Activated CD4-positive, CD25-positive, alpha-beta regulatory T cell (primary cell): ENCODE results near the gene FN3KRP.
"Not testable (repeated sequence)": the region's sequence is repeated elsewhere in the genome, so short reads cannot be mapped to it uniquely, and the experiment has no call there.

Experiments
- DNase-seq, 4 experiments: peaks; one replicate each; lab custom pipeline; 2025; lab: John Stamatoyannopoulos, UW

Gene FN3KRP

DNA sequence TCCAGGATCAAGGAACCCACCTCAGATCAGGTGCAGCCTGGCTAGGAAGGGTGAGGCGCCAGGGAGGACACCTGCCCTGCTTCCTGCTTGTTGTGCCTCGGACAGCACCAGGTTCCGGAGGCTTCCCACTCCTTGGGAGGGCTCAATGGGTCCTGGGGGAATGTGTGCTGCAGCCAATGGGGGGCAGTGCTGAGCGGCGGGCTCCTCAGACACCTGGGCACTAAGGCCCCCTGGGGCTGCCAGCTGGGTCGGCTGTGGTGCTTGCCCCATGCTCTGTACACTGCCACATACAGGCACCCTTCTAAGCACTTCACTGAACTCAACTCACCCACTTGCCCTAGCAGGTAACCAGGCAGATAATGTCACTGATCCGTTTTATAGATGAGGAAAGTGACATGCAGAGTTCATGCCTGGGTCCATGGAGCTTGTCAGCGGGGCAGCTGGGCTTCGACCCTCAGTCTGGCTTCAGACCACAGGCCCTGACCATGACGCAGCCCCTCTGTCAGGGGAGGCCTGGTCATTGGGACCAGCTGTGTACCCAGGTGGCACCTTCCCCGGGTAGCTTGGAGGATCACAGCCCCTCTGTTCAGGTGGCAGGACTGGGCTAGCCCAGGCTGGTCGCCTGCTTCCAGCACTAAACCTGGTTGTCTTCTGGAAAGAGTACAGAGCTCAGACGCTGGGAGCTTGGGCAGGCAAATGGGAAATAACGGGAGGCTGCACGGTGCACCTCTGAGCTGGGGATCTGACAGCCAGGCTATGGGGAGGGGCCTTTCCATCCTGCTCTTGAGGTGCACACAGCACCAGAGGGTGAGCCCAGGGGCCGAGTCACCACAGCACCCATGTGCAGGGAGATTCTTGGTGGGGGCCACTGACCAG lies 27.1 kb downstream of the FN3KRP start:
- DNase-seq = no peak

DNA sequence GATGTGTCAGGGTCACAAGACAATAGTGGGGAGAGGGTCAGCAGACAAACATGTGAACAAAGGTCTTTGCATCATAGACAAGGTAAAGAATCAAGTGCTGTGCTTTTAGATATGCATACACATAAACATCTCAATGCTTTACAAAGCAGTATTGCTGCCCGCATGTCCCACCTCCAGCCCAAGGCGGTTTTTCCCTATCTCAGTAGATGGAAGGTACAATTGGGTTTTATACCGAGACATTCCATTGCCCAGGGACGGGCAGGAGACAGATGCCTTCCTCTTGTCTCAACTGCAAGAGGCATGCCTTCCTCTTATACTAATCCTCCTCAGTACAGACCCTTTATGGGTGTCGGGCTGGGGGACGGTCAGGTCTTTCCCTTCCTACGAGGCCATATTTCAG lies 28.2 kb downstream of the FN3KRP start:
- not testable (repeated sequence) for DNase-seq

DNA sequence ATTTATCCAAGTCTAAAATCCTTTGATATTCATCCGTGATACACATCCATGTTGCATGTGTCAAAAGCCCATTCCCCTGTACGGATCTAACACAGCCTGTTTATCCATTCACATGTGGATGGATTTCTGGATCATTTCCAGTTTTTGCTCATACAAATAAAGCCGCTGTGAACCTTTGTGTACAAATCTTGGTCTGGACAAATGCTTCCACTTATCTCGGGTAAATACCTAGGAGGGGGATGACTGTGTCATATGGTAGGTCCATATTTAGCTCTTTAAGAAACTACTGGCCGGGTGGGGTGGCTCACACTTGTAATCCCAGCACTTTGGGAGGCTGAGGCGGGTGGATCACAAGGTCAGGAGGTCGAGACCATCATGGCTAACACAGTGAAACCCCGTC lies 29.0 kb downstream of the FN3KRP start:
- no peak for DNase-seq

GRCh38 chr17:82748756-82749155 lies 32.2 kb downstream of the FN3KRP start:
- no peak for DNase-seq

DNA sequence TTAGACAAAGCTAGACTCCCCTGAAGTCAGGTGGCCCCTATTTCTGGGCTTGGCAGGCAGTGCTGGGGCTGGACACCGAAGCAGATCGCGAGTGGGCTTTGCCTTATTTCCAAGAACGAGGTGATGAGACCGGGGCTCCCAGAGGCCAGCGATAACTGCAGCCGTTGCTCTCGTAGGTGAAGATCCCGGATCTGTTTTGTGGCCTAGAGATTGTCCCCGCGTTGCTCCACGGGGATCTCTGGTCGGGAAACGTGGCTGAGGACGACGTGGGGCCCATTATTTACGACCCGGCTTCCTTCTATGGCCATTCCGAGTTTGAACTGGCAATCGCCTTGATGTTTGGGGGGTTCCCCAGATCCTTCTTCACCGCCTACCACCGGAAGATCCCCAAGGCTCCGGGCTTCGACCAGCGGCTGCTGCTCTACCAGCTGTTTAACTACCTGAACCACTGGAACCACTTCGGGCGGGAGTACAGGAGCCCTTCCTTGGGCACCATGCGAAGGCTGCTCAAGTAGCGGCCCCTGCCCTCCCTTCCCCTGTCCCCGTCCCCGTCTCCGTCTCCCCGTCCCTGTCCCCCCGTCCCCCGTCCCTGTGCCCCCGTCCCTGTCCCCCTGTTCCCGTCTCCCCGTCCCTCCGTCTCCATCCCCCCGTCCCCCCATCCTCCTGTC lies 33.9 kb downstream of the FN3KRP start:
- DNase-seq = no peak

- DNase-seq = no peak
Measured at GRCh38 chr17:82751171-82751570, 34.7 kb downstream of the FN3KRP start.

DNA sequence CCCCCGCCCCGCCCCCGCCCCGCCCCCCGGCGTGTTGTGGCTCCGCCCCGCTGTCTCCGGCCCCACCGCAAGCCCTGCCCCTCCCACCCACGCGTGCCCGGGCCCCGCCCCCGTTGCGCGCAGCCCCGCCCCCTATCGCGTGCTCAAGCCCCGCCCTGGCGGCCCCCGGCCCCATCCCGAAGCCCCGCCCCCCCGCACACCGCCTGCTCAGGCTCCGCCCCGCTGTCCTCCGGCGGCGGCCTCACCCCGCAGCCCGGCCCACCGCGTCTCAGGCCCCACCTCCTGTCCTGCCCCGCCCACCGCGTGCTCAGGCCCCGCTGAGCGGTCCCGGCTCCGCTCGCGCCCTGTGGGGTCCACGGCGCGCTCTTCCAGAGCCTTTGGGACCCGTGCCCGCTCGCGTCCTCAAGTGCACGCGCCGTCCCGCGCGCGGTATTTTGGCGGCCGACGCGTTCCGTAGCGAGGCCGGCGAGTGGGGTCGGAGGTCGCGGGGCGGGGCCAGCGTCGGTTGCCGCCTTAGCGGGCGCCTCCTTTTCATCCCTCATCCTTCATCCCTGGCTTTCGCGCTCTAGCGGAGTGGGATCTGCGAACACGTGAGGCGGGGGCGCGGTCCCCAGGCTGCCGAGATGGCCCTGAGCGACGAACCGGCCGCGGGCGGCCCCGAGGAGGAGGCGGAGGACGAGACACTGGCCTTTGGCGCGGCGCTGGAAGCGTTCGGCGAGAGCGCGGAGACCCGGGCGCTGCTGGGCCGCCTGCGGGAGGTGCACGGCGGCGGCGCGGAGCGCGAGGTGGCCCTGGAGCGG lies 35.3 kb downstream of the FN3KRP start, which contains the start of gene TBCD:
TSS of gene TBCD (plus strand) at position 495 of the 800 bp plus-strand sequence. CDS start at position 624, 129 bp downstream.
- DNase-seq = peak; percentile 77 to 93 (median 85)

GRCh38 chr17:82752371-82753200 lies 36.1 kb downstream of the FN3KRP start:
- no peak for DNase-seq

DNA sequence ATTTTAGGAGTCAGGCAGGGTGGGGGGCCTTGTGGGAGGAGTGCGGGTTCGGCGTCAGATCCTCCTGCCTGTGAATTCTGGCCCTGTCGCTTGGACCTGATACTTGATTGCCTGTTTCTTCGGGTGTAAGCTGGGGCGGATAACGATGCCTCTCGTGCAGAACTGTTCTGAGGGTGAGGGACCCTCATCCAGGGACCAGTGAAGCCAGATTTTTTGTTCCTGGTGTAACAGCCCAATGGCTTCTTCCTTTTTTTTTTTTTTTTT lies 36.6 kb downstream of the FN3KRP start:
- no peak for DNase-seq

GRCh38 chr17:82754297-82755208 lies 38.0 kb downstream of the FN3KRP start:
- no peak for DNase-seq

DNA sequence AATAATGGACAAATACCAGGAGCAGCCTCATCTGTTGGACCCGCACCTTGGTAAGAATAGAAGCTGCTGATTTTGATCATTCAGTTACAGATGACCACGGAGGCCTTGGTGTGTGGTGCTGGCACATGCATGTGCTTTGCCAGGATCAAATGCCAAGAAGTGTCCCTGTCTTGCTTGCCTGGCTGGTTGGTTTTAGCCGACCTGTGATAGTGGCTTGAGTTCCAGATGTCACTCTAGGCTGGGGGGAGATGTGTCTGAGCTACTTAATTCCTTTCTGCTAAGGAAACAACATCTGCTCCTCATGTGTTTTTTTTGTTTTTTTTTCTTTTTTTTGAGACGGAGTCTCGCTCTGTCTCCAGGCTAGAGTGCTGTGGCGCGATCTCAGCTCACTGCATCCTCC lies 39.7 kb downstream of the FN3KRP start:
- DNase-seq = no peak

DNA sequence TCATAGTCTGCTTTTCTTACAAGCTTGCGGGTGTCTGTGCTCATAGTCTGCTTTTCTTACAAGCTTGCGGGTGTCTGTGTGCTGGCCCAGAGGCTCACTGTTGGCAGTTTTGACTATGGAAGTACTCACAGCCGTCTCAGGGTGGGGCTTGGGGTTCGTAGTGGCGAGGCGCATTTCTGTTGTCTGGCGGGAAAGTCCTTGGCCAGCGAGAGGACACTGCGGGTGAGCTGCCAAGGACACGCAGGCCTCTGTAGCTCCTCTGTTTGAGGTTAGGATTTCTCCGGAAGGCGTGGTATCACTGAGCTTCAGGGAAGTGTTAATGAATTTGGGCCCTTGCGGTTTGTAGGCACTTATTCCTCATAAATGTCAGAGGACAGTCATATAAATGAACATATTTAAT lies 48.9 kb downstream of the FN3KRP start:
- no peak for DNase-seq

DNA sequence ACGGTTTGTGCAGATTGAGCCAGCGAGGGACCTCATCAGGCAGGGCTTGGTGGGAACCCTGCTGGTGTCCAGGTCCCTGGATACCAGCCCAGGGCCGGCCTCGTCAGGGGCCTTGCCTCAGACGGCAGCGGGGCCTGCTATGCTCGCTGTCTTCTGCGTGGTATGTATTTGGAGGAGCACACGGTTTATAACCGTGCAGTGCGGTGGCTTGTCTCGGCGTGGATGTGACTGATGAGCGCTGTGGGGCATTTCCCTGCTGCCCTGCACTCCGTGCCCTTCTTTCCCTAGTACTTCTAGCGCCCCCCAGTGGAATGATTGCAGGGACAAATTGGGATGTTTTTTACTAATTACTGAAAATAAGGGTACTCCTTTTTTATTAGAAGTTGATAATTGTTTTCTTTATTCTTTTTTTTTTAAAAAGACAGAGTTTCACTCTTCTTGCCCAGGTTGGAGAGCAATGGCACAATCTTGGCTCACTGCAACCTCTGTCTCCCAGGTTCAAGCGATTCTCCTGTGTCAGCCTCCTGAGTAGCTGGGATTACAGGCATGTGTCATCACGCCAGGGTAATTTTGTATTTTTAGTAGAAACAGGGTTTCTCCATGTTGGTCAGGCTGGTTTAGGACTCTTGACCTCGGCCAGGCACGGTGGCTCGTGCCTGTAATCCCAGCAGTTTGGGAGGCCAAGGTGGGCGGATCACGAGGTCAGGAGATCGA lies 50.7 kb downstream of the FN3KRP start:
- peak in 2 of 4 experiments; percentile 9 to 13 for DNase-seq

DNA sequence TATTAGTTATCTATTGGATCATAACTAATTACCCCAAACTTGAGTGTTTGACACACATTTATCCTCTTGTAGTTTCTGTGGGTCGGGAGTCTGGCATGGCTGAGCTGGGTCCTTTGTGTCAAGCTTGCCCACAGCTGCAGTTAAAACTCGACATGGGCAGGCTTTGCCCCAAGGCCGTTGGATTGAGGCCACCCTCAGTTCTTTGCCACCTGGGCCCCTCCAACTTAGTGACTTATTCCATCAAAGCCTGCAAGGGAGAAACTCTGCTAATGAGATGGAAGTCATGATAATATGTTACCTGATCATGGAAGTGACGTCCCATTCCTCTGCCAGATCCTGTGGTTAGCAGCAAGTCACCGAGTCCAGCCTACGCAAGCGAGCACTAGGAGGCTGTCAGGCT lies 52.5 kb downstream of the FN3KRP start:
- no peak for DNase-seq

GRCh38 chr17:82772026-82772425 lies 55.5 kb downstream of the FN3KRP start:
- no peak for DNase-seq

DNA sequence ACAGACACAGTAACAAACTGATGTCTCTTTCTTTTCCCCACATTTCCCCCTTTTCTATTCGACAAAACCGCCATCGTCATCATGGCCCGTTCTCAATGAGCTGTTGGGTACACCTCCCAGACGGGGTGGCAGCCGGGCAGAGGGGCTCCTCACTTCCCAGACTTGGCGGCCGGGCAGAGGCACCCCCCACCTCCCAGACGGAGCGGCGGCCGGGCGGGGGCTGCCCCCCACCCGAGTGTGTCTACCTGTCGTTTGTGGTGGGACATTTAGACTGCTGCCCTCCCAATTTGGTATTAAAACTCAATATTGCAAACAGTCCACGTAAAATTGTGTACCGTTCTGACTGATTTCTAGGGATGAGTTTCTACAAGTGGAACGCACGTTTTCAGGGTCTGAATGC lies 58.0 kb downstream of the FN3KRP start:
- not testable (repeated sequence) for DNase-seq

GRCh38 chr17:82775001-82775823 lies 58.7 kb downstream of the FN3KRP start:
- peak in 1 of 4 experiments; percentile 9 for DNase-seq

GRCh38 chr17:82776454-82776853 lies 59.9 kb downstream of the FN3KRP start:
- no peak for DNase-seq
